DMS 273 (cell line): ENCODE measurements around the gene CDH23.

ENCODE experiments used
- DNase-seq: peaks from one replicate; lab custom pipeline; 2025; ENCODE audit not compliant: unreplicated experiment; lab: John Stamatoyannopoulos, UW

The CDH23 gene

DNA sequence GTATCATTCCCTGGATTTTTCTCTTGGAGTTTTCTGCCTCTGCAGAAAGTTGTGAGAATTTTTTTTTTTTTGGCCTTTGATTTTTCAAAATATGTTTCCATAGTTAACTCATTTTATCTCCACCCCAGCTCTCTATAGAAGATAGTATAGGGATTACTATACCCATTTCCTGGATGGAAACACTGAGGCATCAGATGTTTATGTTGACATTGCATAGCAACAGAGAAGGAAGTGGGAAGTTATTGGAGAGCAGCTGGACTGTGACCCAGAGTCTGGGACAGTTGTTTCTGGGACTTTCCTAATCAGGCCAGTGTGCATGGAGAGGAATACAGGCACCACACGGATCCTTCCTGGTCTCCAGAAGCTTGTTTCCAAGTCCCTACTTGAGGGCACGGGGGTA is 158.0 kb downstream of the CDH23 start:
- DNase-seq: no peak

DNA sequence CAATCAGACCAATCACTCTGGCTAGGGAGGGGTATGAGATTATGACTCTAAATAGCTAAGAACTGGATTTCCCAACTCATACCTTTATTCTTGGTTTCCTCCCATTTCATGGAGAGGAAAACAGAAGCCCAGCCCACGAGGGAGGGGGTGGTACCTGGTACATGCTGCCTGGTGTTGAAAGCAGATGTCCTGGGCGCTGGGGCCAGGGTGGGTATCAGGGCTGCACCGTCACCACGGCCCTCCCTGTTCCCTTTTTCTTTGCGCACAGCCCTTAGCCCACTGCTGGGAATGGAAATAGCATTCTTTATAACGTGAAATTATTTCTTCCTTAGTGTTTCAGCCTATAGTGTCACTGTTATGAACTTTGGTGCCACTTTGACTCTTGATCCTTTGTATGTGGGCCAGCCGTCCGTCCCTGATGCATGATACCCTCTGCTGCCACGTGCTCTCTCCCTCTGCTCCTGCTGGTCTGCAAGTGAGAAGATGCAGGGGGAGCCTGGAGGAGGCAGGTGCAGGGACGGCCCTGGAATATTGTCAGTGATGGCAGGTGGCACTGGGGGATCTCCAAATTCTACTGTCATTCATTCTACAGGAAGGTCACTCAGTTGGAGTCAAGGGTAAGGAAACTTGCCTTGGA is 158.5 kb downstream of the CDH23 start:
- no peak for DNase-seq

DNA sequence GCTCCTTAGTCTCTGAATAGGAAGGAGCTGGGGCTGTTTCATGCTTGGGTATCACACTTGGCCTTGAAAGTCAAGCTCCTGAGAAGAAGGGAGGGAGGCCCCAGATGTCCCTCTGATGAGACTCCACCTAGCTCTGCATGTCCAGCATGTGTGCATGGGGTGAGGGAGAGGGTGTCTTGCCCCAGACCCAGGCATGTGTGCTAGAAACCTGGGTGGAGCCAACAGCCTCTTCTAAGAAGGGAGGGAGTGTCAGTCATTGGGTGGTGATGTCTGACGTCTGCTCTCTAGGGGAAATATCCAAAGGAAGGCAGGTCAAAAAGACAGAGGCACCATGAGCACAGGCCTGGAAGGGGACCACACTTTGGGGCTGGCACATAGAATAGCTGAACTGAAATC is 159.0 kb downstream of the CDH23 start:
- no peak for DNase-seq

DNA sequence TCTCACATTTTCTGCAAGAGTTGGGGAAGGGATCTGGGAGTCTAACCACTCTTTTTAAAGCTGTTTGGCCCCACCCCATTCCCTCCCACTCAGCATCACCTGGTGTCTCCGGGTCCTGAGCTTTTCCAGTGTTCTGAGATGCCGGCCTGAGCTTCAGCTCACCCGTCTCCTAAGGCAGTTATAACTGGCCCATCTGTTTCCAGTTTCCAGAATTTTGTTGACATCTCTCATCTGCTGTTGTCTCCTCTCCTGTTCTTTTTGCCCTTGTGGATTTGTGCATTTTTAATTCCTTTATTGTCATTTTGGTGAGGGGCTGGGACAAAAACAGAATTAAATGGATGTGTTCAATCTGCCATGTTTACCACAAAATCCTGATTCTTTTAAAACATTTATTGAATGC is 162.3 kb downstream of the CDH23 start:
- DNase-seq: no peak

DNA sequence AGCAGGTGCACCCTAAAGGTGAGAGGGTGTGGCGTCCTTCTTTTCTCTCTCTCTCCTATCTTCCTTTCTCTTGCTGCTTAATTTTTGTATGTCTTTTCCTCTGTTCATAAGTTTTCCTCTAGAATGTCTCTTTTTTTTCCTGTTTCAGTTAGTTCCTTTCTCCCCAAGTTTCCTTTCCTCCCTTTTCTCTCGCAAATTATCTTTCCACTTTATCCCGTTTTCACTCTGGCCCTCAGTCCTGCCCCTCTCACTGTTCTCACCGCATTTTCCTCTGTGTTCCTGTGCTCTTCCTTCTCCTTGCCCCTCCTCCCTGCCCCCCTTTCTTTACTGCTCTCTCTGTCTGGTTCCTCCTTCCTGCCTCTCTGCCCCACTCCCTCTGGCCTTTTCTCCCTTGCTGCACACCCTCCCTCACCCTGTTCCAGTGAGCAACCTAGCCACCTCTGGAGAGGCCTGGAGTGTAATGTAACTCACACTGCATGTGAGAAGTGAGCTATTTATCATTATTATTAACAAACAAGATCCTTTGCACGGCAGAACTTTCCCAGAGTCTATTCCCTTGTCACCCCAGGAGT is 164.4 kb downstream of the CDH23 start:
- no peak for DNase-seq

DNA sequence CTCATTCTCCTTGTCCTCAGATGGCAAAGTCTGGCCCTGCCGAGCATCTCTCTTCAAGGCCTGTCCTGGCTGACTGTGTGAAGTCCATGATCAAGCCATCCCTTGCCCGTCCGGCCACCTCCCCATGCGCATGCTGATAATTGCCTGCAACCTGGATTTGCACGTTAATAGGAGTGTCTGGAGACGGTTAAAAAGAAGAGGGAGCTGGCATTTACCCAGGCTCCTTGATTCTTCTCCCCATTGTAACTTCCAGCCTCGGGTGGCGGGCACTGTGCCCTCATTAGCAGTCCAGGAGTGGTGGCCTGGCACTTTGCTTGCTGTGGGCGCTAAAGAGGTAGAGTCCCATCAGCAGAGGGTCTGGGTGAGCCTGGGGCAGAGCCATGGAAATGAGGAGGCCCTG is 165.5 kb downstream of the CDH23 start:
- DNase-seq: no peak

DNA sequence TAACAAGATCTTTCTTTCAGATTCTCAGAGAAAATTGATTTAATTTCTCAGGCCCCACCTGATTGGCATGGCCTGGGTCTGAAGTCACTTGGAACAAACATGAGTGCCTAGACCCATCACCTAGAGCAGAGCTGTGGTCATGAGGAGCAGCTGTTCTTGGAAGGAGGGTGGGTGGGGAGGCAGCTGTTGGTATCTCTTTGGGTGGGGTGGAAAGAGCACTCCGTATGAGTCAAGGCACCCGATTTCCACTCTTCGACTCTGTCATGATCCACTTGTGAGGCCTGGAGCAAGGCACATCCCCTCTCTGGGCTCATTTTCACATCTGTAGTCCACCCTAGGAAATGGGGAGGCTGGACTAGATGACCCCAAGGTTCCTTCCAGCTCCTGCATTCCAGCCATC is 166.2 kb downstream of the CDH23 start:
- no peak for DNase-seq

DNA sequence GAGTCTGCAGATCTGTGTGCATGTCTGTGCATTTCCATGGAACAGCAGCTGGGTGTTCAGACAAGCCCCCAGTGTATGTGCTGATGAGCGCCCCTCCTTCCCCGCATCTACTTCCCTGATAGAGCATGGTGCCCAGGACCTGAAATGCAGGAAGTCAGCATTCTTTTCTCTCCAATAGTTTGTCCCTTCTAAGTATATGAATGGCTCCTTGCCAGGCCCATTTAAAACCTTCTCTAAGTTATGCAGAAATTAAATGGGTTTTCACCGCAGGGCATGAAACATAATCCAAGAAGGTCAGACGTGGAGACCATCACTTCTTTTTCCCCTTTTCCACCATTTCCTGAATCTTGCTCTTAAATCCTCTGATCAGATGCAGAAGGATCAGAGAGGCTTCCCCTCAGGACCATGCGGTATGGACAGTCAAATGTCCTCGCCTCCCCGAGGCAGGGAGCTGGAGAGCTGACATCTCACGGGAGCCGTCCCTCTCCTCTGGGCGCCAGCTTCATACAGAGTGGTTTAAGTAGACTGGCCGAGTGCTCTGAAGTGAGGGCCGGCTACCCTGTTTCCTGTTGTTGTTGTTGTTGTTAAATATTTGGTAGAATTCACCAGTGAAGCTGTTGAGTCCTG is 167.6 kb downstream of the CDH23 start:
- no peak for DNase-seq

DNA sequence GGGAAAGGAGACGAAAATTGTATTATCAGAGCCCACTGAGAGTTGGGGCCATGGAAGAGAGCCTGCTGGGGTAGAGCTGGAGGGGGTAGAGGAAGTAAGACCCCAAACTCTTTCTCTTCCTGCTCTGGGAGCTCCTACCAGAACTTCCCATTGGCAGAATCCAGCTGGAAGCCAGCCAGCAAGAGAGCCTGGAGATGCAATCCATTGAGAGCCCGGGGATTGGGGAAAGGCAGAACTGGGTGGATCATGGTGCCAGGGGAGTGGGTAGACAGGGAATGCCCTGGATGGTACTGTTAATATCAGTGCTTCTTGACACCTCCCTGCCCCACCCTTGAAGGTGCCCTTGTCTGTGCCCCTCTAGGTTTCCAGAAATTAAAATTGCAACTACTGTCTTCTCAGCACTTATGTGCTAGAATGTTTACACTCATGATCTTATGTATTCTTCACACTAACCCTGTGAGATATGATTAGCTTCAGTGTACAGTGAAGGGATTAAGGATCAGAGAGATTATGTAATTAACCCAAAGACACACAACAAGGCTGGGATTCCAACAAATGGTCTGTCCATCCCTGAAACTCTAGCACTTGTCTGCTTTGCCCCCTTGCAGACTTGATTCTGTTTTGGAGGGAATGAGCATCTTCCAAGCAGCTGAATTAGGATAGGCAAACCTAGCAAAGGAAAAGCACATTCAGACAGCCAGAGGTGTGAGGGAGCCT is 168.7 kb downstream of the CDH23 start:
- no peak for DNase-seq

DNA sequence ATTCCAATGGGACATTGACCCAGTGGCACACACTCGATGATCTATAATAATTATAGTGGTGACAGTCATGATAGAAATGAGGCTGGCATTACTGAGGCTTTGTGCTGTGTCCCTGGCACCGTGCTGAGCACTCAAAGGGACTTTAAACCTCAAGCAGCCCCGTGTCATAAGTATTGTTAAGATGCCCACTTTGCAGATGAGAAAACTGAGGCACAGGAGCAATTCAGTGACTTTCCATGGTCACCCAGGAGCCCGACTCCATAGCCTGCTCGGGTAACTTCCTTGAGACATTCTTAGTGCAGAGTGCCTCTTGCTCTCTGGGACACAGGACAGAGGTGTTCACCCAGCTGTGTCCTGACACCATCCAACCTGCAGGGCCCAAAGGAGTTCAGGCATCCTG is 170.3 kb downstream of the CDH23 start:
- no peak for DNase-seq

DNA sequence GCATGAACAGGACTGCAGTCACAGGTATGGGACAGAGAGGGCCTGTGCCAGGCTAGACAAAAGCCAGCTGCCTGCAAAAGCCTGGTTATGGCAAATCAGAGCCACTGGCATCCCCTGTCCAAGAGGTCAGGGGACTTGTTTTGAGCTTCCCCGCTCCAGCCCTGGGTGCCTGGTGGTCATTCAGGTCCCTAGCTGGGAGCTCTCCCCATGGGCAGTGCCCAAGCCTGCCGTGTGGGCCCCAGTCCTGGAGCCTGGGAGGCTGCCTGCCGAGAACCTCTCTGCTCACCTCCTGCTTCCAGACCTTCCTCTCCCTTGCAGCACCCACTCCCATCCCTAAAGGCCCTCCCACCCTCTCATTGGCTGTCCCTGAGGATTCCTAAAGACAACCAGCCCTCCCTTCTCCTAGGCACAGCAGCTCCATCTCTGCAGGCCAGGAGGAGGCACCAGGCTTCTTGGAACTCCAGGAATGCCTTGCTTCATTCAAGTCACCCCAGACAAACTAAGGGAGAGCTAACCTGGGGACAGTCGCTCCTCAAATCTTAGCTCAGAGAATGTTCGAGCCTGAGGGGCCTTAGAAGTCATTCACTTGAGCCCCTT is 172.3 kb downstream of the CDH23 start:
- no peak for DNase-seq

DNA sequence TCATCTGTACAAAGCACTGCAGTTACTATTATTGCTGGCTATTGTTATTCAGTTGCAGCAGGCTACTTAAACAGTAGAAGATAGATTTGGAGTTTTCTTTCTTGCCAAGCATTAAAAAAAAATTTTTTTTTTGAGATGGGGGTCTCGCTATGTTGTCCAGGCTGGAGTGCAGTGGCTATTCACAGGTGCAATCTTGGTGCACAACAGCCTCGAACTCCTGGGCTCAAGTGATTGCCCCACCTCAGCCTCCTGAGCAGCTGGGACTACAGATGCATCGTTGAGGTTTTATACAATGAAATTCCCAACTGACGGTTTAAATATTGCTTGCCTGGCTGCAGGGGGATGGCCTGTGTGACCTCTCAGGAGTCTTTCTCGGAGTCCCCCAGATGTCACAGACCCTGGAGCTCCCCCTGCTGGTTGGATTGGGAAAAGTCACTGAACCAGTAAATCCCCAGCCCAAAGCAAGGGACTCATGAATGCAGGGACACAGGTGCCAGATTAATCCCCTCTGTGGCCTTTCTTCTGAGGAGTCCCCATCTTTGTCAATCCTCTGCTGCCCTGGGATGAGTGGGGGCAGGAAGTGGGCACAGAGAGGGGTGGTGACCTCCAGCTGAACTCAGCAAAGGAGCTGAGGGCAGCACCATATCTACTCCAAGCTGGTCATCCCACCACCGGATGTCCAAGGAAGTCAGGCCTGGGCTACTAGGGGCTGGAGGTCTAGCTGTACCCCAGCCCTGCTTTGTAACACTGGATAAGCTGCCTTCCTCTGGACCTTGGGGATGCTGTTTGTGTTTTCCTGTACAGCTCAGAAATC is 173.3 kb downstream of the CDH23 start:
- DNase-seq: peak; percentile 78

DNA sequence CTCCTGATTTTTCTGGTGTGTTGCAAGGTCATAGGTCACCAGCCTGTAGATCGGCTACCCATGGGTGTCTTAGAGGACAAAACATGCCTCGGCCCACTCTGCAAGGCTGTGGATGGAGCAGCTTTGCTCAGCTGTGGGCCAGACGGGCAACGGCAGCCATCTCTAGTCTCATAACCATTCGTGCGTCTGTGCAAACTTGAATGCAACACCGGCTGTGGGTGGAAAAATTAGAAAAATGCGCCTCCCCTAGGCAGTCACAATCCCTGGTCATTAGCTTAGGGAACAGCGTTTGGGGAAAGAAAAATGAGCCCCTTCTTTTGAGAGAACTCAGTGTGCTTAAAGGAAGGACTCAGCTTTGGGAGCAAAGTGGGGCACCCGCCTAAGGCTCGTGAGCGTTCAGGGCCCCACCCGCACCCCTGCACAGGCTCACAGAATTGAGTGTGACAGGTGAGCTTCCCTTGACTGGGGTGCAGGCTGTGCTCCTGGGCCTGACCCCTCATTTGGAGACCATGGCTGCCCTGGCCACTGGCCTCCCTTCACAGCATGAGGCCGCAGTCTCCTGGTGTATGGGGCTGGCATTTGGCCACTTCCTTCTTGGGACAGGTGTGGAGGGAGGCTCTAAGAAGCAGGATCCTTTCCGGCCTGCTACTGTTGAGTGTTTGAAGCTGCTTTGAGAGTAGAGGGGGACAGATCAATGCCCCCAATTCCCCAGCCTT is 174.9 kb downstream of the CDH23 start:
- no peak for DNase-seq

DNA sequence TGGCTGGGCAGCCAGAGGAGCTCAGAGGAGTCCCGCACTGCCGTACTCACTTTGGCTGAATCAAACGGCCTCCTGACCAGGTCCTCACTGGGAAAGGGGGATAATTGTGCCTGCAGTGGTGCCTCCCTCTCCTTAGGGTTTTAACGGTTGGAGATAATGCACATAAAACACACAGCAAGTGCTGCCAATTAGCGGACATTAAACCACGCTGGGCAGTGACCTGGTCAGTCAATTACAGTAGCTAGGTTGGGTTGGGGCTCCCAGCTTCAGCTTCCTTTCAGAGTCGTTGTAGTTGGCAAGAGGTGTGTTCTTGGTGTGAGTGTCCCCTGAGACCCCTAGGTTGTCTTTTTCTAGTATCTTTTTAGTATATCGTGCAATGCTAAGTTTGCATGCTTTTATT is 176.2 kb downstream of the CDH23 start:
- no peak for DNase-seq

DNA sequence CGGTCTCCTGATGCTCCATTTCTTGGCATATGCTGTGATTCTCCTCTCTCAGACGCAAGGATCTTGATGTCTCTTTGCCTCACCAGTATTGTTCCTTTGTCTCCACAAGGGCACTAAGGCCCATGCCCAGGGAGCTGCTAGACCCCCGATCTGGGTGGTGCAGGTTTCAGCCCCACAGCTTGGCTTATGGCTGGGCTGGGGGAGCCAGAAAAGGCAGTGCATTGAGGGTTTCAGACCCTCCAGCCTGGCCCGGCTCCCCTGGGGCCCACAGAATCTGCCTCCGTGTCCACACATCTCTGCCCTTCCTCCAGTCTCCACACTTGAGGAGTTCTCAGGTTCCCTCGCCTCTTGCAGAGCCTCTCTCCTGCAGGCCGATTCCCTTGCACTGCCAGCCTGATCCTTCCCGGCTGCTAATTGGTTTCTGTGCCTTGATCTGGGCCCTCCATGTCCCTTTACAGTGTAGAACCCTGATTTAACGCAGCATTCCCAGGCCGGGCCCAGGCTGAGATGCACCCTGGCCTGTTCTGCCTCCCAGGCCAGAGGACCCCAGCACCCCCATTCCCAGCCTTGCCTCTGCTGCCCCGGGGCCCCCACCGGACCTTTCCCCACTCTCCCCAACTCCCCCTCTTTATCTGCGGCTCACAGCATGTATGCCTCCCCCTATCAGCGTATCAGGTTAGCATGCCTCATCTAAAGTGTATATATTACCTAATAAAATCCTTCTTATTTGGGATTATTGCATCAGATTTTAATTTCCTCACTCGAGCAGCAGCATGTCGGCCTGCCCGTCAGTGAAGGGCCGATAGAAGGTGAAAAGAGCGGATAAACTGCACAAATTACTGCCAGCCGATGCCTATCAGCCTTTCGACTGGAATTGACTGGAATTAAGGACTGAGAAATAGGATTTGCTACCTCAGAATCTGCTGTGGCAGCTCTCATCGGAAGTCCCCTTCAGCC is 177.1 kb downstream of the CDH23 start:
- no peak for DNase-seq

DNA sequence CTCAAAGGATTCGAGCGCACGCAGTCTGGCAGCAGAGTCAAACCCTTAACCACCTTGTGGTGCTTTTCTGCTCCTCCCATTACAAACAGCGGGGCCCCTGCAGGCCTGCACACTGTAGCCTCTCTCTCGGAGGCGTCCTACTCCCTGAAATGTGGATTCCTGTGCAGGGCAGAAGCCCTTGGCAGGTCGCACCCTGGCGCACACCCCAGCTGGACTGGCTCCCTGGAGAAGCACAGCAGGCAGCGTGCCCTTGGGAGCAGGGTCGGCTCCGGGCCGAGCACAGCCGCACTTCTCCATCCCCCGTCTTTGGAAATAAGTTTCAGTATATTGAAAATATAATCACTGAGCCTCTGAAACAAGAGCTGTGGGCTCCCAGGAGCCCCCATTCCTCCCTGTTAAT is 178.7 kb downstream of the CDH23 start:
- no peak for DNase-seq

DNA sequence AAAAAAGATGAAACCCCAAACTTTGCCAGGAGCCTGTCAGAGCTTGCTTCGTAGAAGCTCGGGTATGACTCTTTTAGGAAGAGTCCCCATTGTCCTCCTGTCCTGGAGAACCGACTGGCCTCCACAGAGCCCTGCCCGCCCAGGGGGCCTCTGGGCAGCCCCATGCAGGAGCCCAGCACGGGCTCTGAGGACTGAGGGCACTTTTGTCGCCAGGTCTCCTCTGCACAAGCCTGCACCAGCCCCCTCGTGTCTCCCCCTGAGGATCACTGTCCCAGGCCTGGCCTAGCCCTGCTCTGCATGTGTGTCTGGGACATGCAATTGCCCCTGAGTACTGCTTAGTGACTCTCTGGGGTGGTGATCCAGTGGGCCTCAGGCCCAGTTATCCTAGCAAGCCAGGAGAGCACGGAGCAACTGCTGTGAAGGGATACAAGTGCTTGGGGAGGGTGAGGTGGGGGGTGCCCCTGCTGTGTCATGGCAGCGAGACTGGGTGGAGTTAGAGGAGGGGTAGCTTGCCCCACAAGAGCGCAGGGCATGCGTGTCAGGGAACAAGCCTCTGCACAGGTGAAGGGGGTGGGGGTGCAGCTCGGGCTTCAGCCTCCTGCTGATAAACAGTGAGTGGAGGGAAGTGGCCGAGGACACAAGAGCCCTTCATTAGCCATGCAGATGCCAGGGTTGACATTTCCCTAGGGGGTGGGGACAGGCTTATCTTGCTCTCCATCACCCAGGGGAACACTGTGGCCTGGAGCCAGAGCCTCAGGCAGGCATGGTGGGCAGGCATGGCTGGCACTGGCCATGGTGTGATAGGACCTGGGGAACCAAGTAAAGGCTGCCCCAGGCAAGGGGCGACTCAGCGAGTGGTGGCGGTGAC is 179.4 kb downstream of the CDH23 start:
- DNase-seq: no peak

DNA sequence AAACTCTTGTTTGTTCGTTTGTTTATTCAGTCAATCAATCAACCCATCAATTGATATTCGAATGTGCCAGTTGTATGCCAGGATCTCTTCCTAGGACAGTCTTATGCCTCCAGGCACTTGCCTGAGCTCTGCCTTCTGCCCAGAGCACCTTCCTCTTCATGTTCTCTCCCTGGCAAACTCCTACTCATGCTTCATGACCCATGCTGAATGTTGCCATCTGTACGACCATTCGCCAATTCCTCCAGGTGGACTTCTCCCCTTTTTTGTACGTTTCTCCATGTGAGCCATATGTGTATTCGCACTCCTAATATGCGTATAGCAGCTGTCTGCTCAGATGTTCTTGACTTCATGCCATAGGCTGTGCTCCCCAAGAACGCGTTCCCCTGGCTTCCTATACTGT is 180.1 kb downstream of the CDH23 start:
- no peak for DNase-seq
